Osteocyte (in vitro differentiated cells): ENCODE data around the gene KCNIP4. TPM values are rescaled to one million over a fixed set of nuclear protein-coding genes. Genes with fewer than 3 reads are reported as not detected.
"Not testable (repeated sequence)": the region's sequence is repeated elsewhere in the genome, so short reads cannot be mapped to it uniquely, and the experiment has no call there.

Source experiments
- DNase-seq: peaks from one replicate; pipeline ENCODE4 v3.0.0; 2021; ENCODE audit warnings: mixed read lengths; ENCODE audit not compliant: unreplicated experiment; ENCODE audit errors: extremely low spot score
- H3K27ac Mint-ChIP-seq: one replicate; pipeline ENCODE4 v1.8.0; 2021; ENCODE audit warnings: mild to moderate bottlenecking, mixed read lengths; ENCODE audit not compliant: unreplicated experiment
- H3K27me3 Mint-ChIP-seq: one replicate; pipeline ENCODE4 v1.8.0; 2021; ENCODE audit warnings: mixed read lengths; ENCODE audit not compliant: unreplicated experiment
- H3K36me3 Mint-ChIP-seq: one replicate; pipeline ENCODE4 v1.8.0; 2021; ENCODE audit warnings: mixed read lengths; ENCODE audit not compliant: unreplicated experiment
- H3K4me1 Mint-ChIP-seq: one replicate; pipeline ENCODE4 v1.8.0; 2021; ENCODE audit warnings: mixed read lengths; ENCODE audit not compliant: unreplicated experiment
- H3K4me3 Mint-ChIP-seq: one replicate; pipeline ENCODE4 v1.8.0; 2021; ENCODE audit warnings: mild to moderate bottlenecking, moderate library complexity, mixed read lengths; ENCODE audit not compliant: unreplicated experiment
- H3K9me3 Mint-ChIP-seq: one replicate; pipeline ENCODE4 v1.8.0; 2021; ENCODE audit warnings: mixed read lengths; ENCODE audit not compliant: unreplicated experiment
- total RNA-seq: library from RNA; stranded (reverse); gene quantifications from 2 replicates; pipeline ENCODE4 v1.2.1, GENCODE V29; 2021
- TF ChIP-seq, protein P1 (sequence below): fragments of 200-600 bp; sonication (generic); IDR thresholded peaks from 2 replicates; pipeline ENCODE4 v1.5.0; 2021; ENCODE audit warnings: antibody characterized with exemption, mild to moderate bottlenecking, moderate library complexity

KCNIP4 gene
- total RNA-seq, 1 donor from 2014 or later: 0.24 TPM

DNA sequence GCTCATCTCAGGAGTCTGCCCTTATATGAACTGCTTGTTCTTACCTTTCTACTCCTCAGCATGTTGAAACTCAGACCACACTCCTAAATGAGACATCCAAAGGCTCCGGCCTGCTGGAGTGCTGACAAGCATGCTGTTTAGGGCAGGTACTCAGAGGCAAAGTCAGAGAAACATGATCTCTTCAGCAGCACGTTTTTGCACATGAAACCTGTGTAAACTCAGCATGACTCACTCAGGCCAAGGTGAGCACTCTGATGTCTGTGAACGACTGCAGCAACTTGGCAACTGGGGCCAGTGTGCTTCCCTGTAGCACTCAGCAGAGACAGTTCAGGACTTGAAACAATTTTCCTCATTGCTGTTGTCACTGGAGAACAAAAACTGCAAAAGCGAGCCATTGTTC is 1138.8 kb downstream of the KCNIP4 start:
- Mint-ChIP-seq H3K9me3 (peaks cover 10% of the 10 kb centered on the region), H3K4me1 (peaks cover 4% of the 10 kb centered on the region), H3K27ac (no peak overlapping the region), H3K36me3 (no peaks in the 10 kb centered on the region), H3K4me3 (no peak overlapping the region), H3K27me3 (peaks cover 11% of the 10 kb centered on the region)
- DNase-seq: no peak
- TF ChIP-seq, protein P1, sequence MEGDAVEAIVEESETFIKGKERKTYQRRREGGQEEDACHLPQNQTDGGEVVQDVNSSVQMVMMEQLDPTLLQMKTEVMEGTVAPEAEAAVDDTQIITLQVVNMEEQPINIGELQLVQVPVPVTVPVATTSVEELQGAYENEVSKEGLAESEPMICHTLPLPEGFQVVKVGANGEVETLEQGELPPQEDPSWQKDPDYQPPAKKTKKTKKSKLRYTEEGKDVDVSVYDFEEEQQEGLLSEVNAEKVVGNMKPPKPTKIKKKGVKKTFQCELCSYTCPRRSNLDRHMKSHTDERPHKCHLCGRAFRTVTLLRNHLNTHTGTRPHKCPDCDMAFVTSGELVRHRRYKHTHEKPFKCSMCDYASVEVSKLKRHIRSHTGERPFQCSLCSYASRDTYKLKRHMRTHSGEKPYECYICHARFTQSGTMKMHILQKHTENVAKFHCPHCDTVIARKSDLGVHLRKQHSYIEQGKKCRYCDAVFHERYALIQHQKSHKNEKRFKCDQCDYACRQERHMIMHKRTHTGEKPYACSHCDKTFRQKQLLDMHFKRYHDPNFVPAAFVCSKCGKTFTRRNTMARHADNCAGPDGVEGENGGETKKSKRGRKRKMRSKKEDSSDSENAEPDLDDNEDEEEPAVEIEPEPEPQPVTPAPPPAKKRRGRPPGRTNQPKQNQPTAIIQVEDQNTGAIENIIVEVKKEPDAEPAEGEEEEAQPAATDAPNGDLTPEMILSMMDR: no peak

DNA sequence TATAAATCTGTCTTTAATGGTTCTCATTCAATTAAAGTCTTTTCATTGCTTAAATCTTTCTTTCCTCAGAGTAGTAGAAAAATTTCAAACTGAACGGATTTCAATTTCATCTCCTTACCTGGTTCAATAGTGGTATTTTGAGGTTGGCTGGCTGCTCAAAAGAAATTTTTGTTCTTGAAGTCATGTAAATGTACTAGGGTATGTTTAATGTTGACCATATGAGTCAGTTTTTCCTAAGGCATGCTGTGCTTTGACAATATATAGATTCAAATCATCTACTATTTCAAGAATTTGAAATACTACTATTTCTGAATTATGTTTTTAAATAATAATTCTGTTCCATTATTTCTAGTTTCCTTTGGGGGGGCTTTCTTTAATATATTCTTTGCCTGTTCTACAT is 1142.9 kb downstream of the KCNIP4 start:
- peaks cover 4% of the 10 kb centered on the region for H3K4me1 Mint-ChIP-seq
- H3K9me3 Mint-ChIP-seq: peaks cover 23% of the 10 kb centered on the region
- no peaks in the 10 kb centered on the region for H3K27me3 Mint-ChIP-seq
- H3K4me3 Mint-ChIP-seq: no peak overlapping the region
- DNase-seq: no peak
- TF ChIP-seq, protein P1: no peak
- no peak overlapping the region for H3K27ac Mint-ChIP-seq
- no peaks in the 10 kb centered on the region for H3K36me3 Mint-ChIP-seq

DNA sequence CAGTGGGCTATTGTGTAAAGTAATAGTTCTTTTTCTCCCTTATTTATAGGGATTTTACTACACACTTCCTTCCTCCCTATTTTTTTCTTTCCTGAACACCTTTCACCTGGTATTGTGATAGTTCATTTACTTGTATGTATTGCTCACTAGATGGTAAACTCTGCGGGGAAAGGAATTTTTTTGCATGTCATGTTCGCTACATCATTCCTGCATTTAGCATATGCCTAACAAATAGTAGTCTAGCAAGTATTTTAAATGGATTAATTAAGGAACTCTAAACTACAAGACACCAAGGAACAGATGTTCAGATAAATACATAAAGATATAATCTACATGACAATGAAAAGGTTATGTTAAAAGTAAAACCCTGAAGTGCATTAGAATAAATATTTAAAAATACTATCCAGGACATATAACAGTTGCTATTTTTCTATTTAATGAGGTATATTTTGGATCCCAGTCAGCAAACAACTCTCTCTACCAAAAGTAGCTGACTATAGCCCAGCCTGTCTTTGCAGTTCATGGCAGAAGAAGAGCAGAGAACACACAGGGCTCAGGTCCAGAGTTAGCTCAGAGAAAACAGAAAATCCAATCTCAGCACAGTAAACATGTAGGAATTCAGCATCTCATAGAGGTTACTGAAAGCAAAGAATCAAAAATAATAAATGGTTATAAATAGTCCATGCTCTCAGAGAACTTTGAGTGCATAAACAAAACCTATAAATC is 1160.5 kb downstream of the KCNIP4 start:
- H3K4me1 Mint-ChIP-seq: no peaks in the 10 kb centered on the region
- no peak overlapping the region for H3K27ac Mint-ChIP-seq
- no peak overlapping the region for H3K4me3 Mint-ChIP-seq
- H3K36me3 Mint-ChIP-seq: no peaks in the 10 kb centered on the region
- peaks cover 4% of the 10 kb centered on the region for H3K9me3 Mint-ChIP-seq
- TF ChIP-seq, protein P1: no peak
- no peak for DNase-seq
- H3K27me3 Mint-ChIP-seq: peaks cover 28% of the 10 kb centered on the region

DNA sequence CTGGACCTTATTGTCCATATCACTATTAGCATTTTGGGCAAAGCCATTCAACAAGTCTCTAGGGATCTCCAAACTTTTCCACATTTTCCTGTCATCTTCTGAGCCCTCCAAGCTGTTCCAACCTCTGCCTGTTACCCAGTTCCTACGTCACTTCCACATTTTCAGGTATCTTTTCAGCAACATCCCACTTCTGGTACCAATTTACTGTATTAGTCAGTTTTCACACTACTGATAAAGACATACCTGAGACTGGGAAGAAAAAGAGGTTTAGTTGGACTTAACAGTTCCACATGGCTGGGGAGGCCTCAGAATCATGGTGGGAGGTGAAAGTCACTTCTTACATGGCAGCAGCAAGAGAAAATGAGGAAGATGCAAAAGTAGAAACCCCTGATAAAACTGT is 1165.4 kb downstream of the KCNIP4 start:
- peaks cover 15% of the 10 kb centered on the region for H3K9me3 Mint-ChIP-seq
- not testable (repeated sequence) for H3K27ac Mint-ChIP-seq, H3K36me3 Mint-ChIP-seq, DNase-seq, H3K4me1 Mint-ChIP-seq, H3K4me3 Mint-ChIP-seq
- peaks cover 19% of the 10 kb centered on the region for H3K27me3 Mint-ChIP-seq

- Mint-ChIP-seq H3K9me3 (peaks cover 15% of the 10 kb centered on the region), H3K4me3 (no peak overlapping the region), H3K4me1 (no peaks in the 10 kb centered on the region), H3K27me3 (peaks cover 24% of the 10 kb centered on the region), H3K36me3 (no peaks in the 10 kb centered on the region), H3K27ac (no peak overlapping the region)
- DNase-seq: no peak
- TF ChIP-seq, protein P1: no peak
These were observed 1169.7 kb downstream of the KCNIP4 start for GRCh38 chr4:20778896-20779295.
